HG03457 (cell line): ENCODE measurements around the gene KIF20B.
A peak's percentile ranks its signal among the peaks of the same experiment; 100 is the strongest.

Experiments
- ATAC-seq: cut with Tn5 transposase; IDR thresholded peaks from one replicate; pipeline ENCODE4 v1.9.1; 2021; ENCODE audit warnings: moderate number of reproducible peaks; ENCODE audit not compliant: unreplicated experiment

Gene KIF20B, protein sequence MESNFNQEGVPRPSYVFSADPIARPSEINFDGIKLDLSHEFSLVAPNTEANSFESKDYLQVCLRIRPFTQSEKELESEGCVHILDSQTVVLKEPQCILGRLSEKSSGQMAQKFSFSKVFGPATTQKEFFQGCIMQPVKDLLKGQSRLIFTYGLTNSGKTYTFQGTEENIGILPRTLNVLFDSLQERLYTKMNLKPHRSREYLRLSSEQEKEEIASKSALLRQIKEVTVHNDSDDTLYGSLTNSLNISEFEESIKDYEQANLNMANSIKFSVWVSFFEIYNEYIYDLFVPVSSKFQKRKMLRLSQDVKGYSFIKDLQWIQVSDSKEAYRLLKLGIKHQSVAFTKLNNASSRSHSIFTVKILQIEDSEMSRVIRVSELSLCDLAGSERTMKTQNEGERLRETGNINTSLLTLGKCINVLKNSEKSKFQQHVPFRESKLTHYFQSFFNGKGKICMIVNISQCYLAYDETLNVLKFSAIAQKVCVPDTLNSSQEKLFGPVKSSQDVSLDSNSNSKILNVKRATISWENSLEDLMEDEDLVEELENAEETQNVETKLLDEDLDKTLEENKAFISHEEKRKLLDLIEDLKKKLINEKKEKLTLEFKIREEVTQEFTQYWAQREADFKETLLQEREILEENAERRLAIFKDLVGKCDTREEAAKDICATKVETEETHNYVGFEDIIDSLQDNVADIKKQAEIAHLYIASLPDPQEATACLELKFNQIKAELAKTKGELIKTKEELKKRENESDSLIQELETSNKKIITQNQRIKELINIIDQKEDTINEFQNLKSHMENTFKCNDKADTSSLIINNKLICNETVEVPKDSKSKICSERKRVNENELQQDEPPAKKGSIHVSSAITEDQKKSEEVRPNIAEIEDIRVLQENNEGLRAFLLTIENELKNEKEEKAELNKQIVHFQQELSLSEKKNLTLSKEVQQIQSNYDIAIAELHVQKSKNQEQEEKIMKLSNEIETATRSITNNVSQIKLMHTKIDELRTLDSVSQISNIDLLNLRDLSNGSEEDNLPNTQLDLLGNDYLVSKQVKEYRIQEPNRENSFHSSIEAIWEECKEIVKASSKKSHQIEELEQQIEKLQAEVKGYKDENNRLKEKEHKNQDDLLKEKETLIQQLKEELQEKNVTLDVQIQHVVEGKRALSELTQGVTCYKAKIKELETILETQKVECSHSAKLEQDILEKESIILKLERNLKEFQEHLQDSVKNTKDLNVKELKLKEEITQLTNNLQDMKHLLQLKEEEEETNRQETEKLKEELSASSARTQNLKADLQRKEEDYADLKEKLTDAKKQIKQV (N-terminal part only)

DNA sequence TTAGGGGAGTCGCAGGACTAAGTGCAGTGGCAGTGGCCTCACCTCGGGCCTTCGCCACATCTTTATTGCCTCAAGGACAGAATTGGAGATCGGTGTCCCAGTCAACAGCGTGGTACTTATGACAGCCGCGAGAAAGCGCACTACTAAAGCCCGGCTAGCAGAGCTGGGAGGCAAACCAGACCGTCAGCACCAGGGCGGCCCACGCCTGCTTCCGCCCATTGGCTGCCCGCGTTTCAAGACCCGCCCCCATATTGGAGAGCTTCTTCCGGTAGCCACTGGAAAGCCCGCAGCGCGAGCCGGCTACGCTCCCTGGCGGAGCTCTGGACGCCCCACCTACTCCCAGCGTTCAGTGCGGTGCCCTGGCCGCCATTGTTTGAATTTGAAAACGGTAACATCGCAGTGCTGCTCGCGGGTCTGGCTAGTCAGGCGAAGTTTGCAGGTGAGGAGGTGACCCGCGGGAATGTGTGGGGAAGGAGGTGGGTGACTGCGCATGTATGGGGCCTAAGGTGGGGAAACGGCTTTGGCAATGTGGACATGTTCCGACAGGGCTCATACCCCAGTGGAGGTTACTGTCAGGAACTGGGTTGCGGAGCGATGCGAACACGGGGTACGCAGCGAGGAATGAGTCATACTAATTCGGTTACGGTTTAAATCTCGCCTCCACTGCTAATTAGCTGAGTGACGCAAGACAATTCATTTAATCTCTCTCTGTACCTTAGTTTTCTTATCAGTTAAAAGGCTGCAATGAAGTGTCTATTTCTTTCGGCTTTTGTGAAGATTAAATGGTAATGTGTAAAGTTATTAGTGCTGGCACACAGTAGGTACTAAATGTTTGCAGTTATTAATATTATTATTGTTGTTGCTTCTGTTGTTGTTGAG is at the start of gene KIF20B:
Gene KIF20B, plus strand, starts transcription at position 349 of the 879 bp plus-strand sequence. CDS start 3,705 bp downstream, outside the sequence.
- ATAC-seq = peak; percentile 97

GRCh38 chr10:89651916-89652573 is 49.3 kb upstream of the KIF20B start:
- peak; percentile 41 for ATAC-seq

GRCh38 chr10:89652806-89653370 is 48.5 kb upstream of the KIF20B start:
- ATAC-seq = no peak

- peak; percentile 61 for ATAC-seq
Observed at GRCh38 chr10:89653410-89653869, 48.0 kb upstream of the KIF20B start.

DNA sequence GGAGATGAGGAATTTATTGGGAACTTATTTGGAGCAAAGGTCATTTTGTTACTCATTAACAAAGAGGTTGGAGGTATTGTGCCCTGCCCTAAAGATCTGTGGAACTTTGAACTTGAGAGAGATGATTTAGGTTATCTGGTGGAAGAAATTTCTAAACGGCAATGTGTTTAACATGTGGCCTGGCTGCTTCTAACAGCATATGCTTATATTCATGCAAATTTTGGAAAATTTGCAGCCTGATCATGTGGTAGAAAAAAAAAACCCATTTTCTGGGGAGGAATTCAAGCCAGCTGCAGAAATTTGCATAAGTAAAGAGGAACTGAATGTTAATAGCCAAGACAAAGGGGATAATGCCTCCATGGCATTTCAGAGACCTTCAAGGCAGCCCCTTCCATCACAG is 45.7 kb upstream of the KIF20B start:
- ATAC-seq = no peak

DNA sequence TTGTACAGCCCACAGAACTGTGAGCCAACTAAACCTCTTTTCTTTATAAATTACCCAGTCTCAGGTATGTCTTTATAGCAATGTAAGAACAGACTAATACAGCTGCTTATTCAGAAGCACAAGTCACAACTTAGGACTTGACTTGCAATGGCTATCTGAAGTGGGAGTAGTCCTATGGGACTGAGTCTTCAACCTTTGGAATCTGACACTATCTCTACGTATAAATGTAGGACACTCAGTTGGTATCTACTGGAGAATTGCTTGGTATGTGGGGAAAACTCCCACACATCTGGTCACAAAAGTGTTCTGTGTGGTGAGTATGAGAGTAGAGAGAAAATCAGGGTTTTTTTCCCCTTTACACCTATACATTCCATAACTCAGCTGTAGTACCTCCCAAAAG is 44.1 kb upstream of the KIF20B start:
- ATAC-seq = no peak

GRCh38 chr10:89659143-89660131 is 42.0 kb upstream of the KIF20B start:
- ATAC-seq = no peak

DNA sequence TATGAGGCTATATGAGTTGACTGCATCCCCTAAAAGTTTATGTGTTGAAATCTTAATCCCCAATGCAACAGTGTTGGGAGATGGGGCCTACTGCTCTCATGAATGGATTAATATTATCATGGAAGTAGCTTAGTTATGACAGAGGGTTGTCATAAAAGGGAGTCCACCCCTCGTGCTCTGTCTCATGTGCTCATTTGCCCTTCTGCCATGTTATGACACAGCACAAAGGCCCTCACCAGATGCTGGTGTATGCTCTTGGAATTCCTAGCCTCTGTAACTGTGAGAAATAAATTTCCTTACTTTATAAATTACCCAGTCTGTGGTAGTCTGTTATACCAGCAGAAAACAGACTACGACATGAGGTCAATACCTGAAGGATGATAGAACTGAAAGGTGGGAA is 38.8 kb upstream of the KIF20B start:
- no peak for ATAC-seq

DNA sequence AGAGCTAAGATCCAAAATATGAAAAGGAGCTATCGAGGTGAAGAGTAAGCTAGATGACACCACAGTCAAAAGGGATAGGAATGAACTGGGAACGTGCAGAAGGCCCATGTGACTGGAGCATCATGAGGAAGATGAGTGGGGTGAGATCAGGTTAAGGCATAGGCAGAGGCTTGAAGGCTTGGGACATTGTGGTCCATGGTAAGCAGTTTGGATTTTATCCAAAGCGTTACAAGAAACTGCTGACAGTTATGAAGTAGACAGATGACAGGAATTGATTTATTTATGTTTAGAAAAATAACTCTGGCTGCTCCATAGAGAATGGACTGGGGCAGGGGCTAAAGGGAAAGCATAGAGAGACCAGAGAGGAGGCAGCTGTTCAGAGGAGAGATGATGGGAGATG is 38.2 kb upstream of the KIF20B start:
- no peak for ATAC-seq

- no peak for ATAC-seq
Observed at GRCh38 chr10:89664203-89664602, 37.2 kb upstream of the KIF20B start.

DNA sequence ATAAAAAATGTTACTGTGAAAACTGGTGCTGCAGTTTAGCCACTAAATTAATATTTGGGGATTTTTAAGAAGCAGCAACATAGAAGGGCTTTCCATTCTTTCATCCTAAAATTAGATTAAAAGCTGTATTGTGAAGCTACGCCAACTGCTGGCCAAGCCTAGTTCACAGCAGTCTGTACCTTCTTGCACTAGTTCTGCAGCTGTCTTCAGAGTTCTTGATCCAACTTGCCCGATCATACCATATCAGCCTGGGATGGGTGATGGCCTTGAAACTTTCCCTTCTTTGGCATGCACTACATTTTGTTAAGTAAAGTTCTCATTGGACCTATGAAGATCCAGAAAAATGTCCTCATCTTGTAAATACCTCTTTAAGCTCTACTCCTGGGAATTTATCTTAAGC is 36.1 kb upstream of the KIF20B start:
- ATAC-seq = no peak

- no peak for ATAC-seq
Observed at GRCh38 chr10:89666138-89666537, 35.3 kb upstream of the KIF20B start.

DNA sequence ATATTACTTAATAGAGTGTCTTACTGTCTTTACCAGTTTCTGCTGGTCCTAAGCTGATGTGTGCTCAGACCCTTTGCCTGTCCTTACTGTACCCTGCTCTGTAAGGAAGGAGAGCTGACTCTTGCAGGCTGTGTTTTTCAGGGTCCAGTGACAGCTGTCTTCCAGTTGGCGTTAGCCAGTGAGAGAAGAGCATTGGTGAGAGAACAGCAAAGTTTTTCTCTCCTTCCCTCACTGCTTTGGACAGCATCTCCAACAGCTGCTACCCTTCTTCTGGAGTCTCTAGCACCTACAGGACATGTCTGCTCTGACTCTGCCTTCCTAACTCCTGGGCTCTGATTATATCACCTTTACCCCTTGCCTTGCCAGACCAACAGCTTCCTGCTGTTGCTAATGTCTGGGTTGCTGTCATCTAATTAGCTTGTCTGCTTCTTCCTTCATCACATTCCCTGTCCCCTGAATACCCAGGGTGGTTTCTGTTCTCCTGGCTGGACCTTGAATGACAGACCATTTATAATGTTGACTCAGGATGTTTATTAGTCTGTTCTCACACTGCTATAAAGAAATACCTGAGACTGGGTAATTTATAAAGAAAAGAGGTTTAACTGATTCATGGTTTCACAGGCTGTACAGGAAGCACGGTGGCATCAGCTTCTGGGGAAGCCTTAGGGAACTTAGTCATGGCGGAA is 32.9 kb upstream of the KIF20B start:
- no peak for ATAC-seq

- ATAC-seq = no peak
Observed at GRCh38 chr10:89669985-89670384, 31.4 kb upstream of the KIF20B start.

DNA sequence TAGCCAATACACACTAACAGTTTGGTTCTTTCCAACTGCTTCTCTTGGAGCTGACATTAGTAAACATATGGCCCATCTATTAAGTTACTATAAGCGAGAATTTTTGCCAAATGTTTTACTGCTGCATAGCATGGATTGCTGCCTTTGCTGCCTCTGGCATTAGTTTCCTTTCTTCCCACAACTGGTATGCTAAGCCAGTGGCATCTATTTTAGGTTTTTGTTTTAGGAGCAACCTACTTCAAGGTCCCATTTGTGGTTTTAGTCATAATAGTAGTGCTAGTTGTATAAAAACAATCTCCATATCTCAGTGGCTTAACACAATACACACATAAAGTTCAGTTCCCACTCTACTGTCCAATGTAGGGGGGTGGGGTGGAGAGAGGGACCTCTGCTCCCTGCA is 30.5 kb upstream of the KIF20B start:
- no peak for ATAC-seq

GRCh38 chr10:89677341-89677740 is 24.0 kb upstream of the KIF20B start:
- no peak for ATAC-seq

- ATAC-seq = no peak
Observed at GRCh38 chr10:89679986-89680385, 21.4 kb upstream of the KIF20B start.
